Left ventricle myocardium inferior (tissue), 1 donor: Measurements from ENCODE around the gene GPR87. TPM values are rescaled to one million over a fixed set of nuclear protein-coding genes. Genes with fewer than 3 reads are reported as not detected.

Source experiments
- DNase-seq: peaks from one replicate; pipeline ENCODE4 v3.0.0-alpha.2; 2020
- H3K27ac ChIP-seq: fragments of 200-600 bp; replicated peaks from 2 replicates; pipeline ENCODE4 v1.8.0; 2021
- H3K27me3 ChIP-seq: fragments of 200-600 bp; 2 replicates; pipeline ENCODE4 v1.8.0; 2021; ENCODE audit warnings: low read depth
- H3K36me3 ChIP-seq: fragments of 200-600 bp; 2 replicates; pipeline ENCODE4 v1.8.0; 2021
- H3K4me1 ChIP-seq: fragments of 200-600 bp; 2 replicates; pipeline ENCODE4 v1.8.0; 2021
- H3K4me3 ChIP-seq: fragments of 200-600 bp; 2 replicates; pipeline ENCODE4 v1.8.0; 2021; ENCODE audit warnings: mild to moderate bottlenecking, moderate library complexity
- H3K9me3 ChIP-seq: fragments of 200-600 bp; replicated peaks from 2 replicates; pipeline ENCODE4 v1.8.0; 2021
- intact Hi-C: fragments of 100-400 bp; cut with micrococcal nuclease; formaldehyde crosslinking; loops from one replicate; pipeline ENCODE4 v1.11.0; 2022
- total RNA-seq: library from RNA; stranded (reverse); fragmentation: NEBNext Ultra II Directional; extraction: Animal tissue kit (Norgen Biotek cat#: 25700); gene quantifications from one replicate; pipeline ENCODE4 v1.2.1, GENCODE V29; 2021
- TF ChIP-seq, protein P1 (sequence below): fragments of 200-600 bp; IDR thresholded peaks from 2 replicates; pipeline ENCODE4 v1.8.0; 2021; ENCODE audit warnings: antibody characterized with exemption, mild to moderate bottlenecking, borderline replicate concordance
- donor health status: DM: no; HTN: yes; CAD: no; lungs with severe emphysema.

GPR87 gene
- total RNA-seq, 1 donor from 2014 or later, result not detected

DNA sequence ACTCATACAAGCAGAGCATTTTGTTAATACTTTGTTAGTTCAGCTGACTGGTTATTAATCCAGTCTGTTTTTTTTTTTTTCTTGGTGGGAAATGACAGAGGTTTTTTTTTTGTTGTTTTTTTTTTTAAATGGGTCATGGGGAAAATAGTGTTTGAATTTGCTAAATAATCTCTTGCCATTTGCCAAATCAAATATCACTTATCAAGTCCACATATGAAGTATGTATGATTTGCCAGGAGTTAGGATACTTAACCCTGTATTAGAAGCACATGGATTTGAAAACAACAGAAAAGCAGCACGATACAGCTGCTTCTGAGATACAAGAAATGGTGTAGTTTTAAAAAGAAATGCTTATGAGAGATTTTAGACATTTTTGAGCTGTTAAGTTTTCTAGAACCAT lies 59.9 kb downstream of the GPR87 start:
- intact Hi-C loops, result no loop called here
- Histone ChIP-seq H3K27ac (peak overlapping the region; percentile 56), H3K4me1 (no peaks in the 10 kb centered on the region), H3K36me3 (no peaks in the 10 kb centered on the region), H3K27me3 (no peaks in the 10 kb centered on the region), H3K4me3 (peak overlapping the region; percentile 11), H3K9me3 (no peaks in the 10 kb centered on the region)
- DNase-seq, result no peak
- TF ChIP-seq, protein P1, sequence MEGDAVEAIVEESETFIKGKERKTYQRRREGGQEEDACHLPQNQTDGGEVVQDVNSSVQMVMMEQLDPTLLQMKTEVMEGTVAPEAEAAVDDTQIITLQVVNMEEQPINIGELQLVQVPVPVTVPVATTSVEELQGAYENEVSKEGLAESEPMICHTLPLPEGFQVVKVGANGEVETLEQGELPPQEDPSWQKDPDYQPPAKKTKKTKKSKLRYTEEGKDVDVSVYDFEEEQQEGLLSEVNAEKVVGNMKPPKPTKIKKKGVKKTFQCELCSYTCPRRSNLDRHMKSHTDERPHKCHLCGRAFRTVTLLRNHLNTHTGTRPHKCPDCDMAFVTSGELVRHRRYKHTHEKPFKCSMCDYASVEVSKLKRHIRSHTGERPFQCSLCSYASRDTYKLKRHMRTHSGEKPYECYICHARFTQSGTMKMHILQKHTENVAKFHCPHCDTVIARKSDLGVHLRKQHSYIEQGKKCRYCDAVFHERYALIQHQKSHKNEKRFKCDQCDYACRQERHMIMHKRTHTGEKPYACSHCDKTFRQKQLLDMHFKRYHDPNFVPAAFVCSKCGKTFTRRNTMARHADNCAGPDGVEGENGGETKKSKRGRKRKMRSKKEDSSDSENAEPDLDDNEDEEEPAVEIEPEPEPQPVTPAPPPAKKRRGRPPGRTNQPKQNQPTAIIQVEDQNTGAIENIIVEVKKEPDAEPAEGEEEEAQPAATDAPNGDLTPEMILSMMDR, result no peak

DNA sequence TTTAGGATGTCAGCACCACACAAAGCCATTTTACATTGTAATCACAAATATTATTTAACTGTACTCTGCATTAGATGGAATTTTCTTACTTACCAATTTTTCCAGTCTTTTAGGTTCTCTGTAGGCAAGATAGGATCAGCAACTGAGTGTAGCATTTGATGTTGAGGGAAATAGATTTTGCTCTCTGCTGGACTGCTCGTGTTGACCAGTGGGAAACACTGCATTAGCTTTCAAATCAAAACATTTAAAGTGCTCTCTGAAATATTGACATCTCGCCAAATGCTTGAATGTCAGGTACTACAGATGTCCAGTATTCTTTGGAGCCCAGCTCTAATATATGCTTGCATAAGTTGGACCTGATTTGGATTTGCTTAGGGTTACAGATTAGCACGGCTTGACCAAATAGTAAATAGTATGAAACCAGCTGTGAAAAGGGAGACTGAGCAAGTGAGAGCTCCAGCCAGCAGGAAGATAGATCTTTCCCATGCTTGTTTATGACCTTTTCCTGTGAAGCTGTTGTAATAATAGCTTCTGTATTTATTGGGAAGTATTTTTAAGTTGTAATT lies 67.8 kb downstream of the GPR87 start:
- Histone ChIP-seq H3K4me1 (no peaks in the 10 kb centered on the region), H3K9me3 (peaks cover 3% of the 10 kb centered on the region), H3K36me3 (no peaks in the 10 kb centered on the region), H3K27ac (peak overlapping the region; percentile 61), H3K4me3 (peak overlapping the region; percentile 36), H3K27me3 (no peaks in the 10 kb centered on the region)
- TF ChIP-seq, protein P1, result no peak
- DNase-seq, result no peak
- intact Hi-C loops, result no loop called here

Other genes starting within 250 kb of the GPR87 start
- 0.82 TPM for gene MED12L, start 231.2 kb downstream of the GPR87 start, total RNA-seq
- gene GPR171, start 113.6 kb downstream of the GPR87 start, total RNA-seq, result not detected
- 2.9 TPM for gene P2RY14, start 38.3 kb downstream of the GPR87 start, total RNA-seq
- gene P2RY13, start 12.7 kb upstream of the GPR87 start, total RNA-seq, result 0.96 TPM
- gene P2RY12, start 67.9 kb upstream of the GPR87 start, total RNA-seq, result 0.74 TPM
- 3.1 TPM for gene IGSF10, start 144.2 kb upstream of the GPR87 start, total RNA-seq